Measurements from ENCODE around the gene PPIP5K2. TPM values are rescaled to one million over a fixed set of nuclear protein-coding genes. Genes with fewer than 3 reads are reported as not detected.

The PPIP5K2 gene
- total and polyA plus RNA-seq, 4 donors, result 9.7 to 38.6 (median 27.4) TPM

DNA sequence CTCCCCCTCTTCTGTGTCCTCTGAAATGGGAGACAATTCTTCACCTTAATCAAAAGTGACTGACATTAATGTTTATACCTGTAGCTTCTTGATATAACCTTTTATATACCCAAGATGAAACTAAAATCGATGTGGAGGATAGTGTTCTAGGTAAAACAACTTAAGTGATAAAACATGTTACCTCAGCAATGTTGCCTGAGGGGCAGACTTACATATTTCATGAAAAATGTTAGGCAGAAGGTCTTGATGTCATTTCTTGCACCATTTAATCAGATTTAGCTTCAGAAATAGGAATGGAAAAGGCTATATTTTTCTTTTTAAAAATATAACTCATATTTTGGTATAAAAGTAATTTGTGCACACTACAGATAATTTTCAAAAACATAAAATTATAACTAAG lies 115.8 kb downstream of the PPIP5K2 start:
- Histone ChIP-seq H3K36me3 (ENCODE audit: control insufficient read depth in 4 of 4, insufficient read depth in 3 of 4, low read depth in 1 of 4, low read length in 3 of 4) (no peaks in the 10 kb centered on the region), H3K4me3 (ENCODE audit: low read depth in 1 of 3, low read length in 3 of 3) (no peak overlapping the region), H3K9ac (ENCODE audit: low read depth in 1 of 2, low read length in 2 of 2) (no peak overlapping the region), H3K4me1 (ENCODE audit: control insufficient read depth in 4 of 4, insufficient read depth in 4 of 4, low read length in 3 of 4) (no peaks in the 10 kb centered on the region), H3K9me3 (ENCODE audit: control insufficient read depth in 4 of 4, low read length in 3 of 4) (peaks cover 0 to 6% (median 0%) of the 10 kb centered on the region in 4 donors), H3K27ac (ENCODE audit: low read depth in 1 of 2, low read length in 2 of 2) (no peak overlapping the region), H3K27me3 (ENCODE audit: control insufficient read depth in 4 of 4, insufficient read depth in 4 of 4, low read length in 3 of 4) (peaks cover 0 to under 1% (median 0%) of the 10 kb centered on the region in 4 donors)
- DNase-seq (ENCODE audit: low spot score), result no peak
- TF ChIP-seq RAD21 (IDR thresholded peaks at IDR 0.05) (no peak), YY1 (IDR thresholded peaks at IDR 0.05) (no peak), JUND (IDR thresholded peaks at IDR 0.05) (no peak), NR2F2 (IDR thresholded peaks at IDR 0.05) (no peak), FOXA1 (IDR thresholded peaks at IDR 0.05) (no peak), TAF1 (conservative IDR thresholded peaks at IDR 0.05) (no peak), MAX (IDR thresholded peaks at IDR 0.05) (no peak), HNF4G (IDR thresholded peaks at IDR 0.05) (no peak), FOXA2 (IDR thresholded peaks at IDR 0.05) (no peak), ZBTB33 (IDR thresholded peaks at IDR 0.05) (no peak), GABPA (IDR thresholded peaks at IDR 0.05 in 1 of 2, conservative IDR thresholded peaks at IDR 0.05 in 1 of 2) (no peak), EGR1 (IDR thresholded peaks at IDR 0.05; ENCODE audit: low read depth in 2 of 2) (no peak), SP1 (IDR thresholded peaks at IDR 0.05) (no peak), RXRA (IDR thresholded peaks at IDR 0.05) (no peak)
- TF ChIP-seq, protein P1, sequence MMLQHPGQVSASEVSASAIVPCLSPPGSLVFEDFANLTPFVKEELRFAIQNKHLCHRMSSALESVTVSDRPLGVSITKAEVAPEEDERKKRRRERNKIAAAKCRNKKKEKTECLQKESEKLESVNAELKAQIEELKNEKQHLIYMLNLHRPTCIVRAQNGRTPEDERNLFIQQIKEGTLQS (IDR thresholded peaks at IDR 0.05), result no peak
- TF ChIP-seq, protein P2, sequence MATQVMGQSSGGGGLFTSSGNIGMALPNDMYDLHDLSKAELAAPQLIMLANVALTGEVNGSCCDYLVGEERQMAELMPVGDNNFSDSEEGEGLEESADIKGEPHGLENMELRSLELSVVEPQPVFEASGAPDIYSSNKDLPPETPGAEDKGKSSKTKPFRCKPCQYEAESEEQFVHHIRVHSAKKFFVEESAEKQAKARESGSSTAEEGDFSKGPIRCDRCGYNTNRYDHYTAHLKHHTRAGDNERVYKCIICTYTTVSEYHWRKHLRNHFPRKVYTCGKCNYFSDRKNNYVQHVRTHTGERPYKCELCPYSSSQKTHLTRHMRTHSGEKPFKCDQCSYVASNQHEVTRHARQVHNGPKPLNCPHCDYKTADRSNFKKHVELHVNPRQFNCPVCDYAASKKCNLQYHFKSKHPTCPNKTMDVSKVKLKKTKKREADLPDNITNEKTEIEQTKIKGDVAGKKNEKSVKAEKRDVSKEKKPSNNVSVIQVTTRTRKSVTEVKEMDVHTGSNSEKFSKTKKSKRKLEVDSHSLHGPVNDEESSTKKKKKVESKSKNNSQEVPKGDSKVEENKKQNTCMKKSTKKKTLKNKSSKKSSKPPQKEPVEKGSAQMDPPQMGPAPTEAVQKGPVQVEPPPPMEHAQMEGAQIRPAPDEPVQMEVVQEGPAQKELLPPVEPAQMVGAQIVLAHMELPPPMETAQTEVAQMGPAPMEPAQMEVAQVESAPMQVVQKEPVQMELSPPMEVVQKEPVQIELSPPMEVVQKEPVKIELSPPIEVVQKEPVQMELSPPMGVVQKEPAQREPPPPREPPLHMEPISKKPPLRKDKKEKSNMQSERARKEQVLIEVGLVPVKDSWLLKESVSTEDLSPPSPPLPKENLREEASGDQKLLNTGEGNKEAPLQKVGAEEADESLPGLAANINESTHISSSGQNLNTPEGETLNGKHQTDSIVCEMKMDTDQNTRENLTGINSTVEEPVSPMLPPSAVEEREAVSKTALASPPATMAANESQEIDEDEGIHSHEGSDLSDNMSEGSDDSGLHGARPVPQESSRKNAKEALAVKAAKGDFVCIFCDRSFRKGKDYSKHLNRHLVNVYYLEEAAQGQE (IDR thresholded peaks at IDR 0.05), result no peak
- TF ChIP-seq, protein P3, sequence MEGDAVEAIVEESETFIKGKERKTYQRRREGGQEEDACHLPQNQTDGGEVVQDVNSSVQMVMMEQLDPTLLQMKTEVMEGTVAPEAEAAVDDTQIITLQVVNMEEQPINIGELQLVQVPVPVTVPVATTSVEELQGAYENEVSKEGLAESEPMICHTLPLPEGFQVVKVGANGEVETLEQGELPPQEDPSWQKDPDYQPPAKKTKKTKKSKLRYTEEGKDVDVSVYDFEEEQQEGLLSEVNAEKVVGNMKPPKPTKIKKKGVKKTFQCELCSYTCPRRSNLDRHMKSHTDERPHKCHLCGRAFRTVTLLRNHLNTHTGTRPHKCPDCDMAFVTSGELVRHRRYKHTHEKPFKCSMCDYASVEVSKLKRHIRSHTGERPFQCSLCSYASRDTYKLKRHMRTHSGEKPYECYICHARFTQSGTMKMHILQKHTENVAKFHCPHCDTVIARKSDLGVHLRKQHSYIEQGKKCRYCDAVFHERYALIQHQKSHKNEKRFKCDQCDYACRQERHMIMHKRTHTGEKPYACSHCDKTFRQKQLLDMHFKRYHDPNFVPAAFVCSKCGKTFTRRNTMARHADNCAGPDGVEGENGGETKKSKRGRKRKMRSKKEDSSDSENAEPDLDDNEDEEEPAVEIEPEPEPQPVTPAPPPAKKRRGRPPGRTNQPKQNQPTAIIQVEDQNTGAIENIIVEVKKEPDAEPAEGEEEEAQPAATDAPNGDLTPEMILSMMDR (IDR thresholded peaks at IDR 0.05; ENCODE audit: low read depth, low read length, missing input control), result no peak
- WGBS, result 79% methylated on average over 1 of the region's 1 CpG

All from liver (tissue), 9 donors.